SJSA1 (cell line): Measurements from ENCODE around the gene SGO1. TPM values are rescaled to one million over a fixed set of nuclear protein-coding genes. Genes with fewer than 3 reads are reported as not detected.
A peak's percentile ranks its signal among the peaks of the same experiment; 100 is the strongest.
"Not testable (repeated sequence)": the region's sequence is repeated elsewhere in the genome, so short reads cannot be mapped to it uniquely, and the experiment has no call there.

ENCODE experiments used
- DNase-seq, 2 experiments: peaks; one replicate each; pipeline ENCODE4 v3.0.0-alpha.2; 2015 to 2020; ENCODE audit warnings: low spot score in 2 of 2, low read depth in 1 of 2
- H3K27ac ChIP-seq: fragments of 250-450 bp; sonication (Bioruptor Pico); 2 replicates; pipeline ENCODE4 v1.5.1; 2020; ENCODE audit warnings: mild to moderate bottlenecking, moderate library complexity
- H3K27me3 ChIP-seq: fragments of 250-450 bp; sonication (Bioruptor Pico); replicated peaks from 2 replicates; pipeline ENCODE4 v1.5.1; 2020; ENCODE audit warnings: mild to moderate bottlenecking, moderate library complexity
- H3K36me3 ChIP-seq: fragments of 250-450 bp; sonication (Bioruptor Pico); 2 replicates; pipeline ENCODE4 v1.5.1; 2020; ENCODE audit warnings: mild to moderate bottlenecking
- H3K4me1 ChIP-seq: fragments of 250-450 bp; sonication (Bioruptor Pico); replicated peaks from 2 replicates; pipeline ENCODE4 v1.6.1; 2021; ENCODE audit warnings: mild to moderate bottlenecking
- H3K4me3 ChIP-seq: fragments of 250-450 bp; sonication (Bioruptor Pico); 2 replicates; pipeline ENCODE4 v1.5.1; 2020; ENCODE audit warnings: mild to moderate bottlenecking
- H3K9me3 ChIP-seq: fragments of 250-450 bp; sonication (Bioruptor Pico); replicated peaks from 2 replicates; pipeline ENCODE4 v1.5.1; 2020; ENCODE audit warnings: mild to moderate bottlenecking
- total RNA-seq: library from RNA; depleted of rRNA; stranded (reverse); fragments of >200 nt; shearing (Covaris generic); gene quantifications from 2 replicates; pipeline ENCODE4 v1.2.3, GENCODE V29; 2014; rRNA removed

Gene SGO1
- total RNA-seq, result 11.7 and 22.5 TPM in 2 replicates

- Histone ChIP-seq H3K27me3 (no peaks in the 10 kb centered on the region), H3K4me3 (peak within 1 kb of the TSS; percentile 66), H3K27ac (peak within 1 kb of the TSS; percentile 90), H3K4me1 (peaks cover 5% of the 10 kb centered on the region), H3K36me3 (peaks cover 21% of the 10 kb centered on the region), H3K9me3 (no peaks in the 10 kb centered on the region)
- peak; percentile 88 to 96 for DNase-seq
Observed at GRCh38 chr3:20185679-20186599, at the start of gene SGO1. SGO1 (minus strand) TSS chr3:20186206; CDS start chr3:20184027, 2,179 bp downstream.

- H3K4me1 ChIP-seq, result no peaks in the 10 kb centered on the region
- no peak overlapping the region for H3K4me3 ChIP-seq
- H3K9me3 ChIP-seq, result no peaks in the 10 kb centered on the region
- H3K27ac ChIP-seq, result no peak overlapping the region
- H3K27me3 ChIP-seq, result no peaks in the 10 kb centered on the region
- no peaks in the 10 kb centered on the region for H3K36me3 ChIP-seq
- no peak for DNase-seq
Observed at GRCh38 chr3:20235796-20236195, 49.8 kb upstream of the SGO1 start.

GRCh38 chr3:20232906-20233780 is 47.1 kb upstream of the SGO1 start:
- Histone ChIP-seq H3K27me3 (no peaks in the 10 kb centered on the region), H3K4me3 (no peak overlapping the region), H3K27ac (no peak overlapping the region), H3K4me1 (no peaks in the 10 kb centered on the region), H3K36me3 (no peaks in the 10 kb centered on the region), H3K9me3 (no peaks in the 10 kb centered on the region)
- no peak for DNase-seq

- no peaks in the 10 kb centered on the region for H3K4me1 ChIP-seq
- no peak overlapping the region for H3K27ac ChIP-seq
- no peak for DNase-seq
- no peak overlapping the region for H3K4me3 ChIP-seq
- H3K9me3 ChIP-seq, result no peaks in the 10 kb centered on the region
- H3K27me3 ChIP-seq, result no peaks in the 10 kb centered on the region
- no peaks in the 10 kb centered on the region for H3K36me3 ChIP-seq
Observed at GRCh38 chr3:20230954-20231353, 44.9 kb upstream of the SGO1 start.

- Histone ChIP-seq H3K27ac (no peak overlapping the region), H3K4me1 (no peaks in the 10 kb centered on the region), H3K36me3 (no peaks in the 10 kb centered on the region), H3K9me3 (no peaks in the 10 kb centered on the region), H3K27me3 (no peaks in the 10 kb centered on the region), H3K4me3 (no peak overlapping the region)
- no peak for DNase-seq
Observed at GRCh38 chr3:20225769-20226168, 39.8 kb upstream of the SGO1 start.

GRCh38 chr3:20222274-20222673 is 36.3 kb upstream of the SGO1 start:
- Histone ChIP-seq H3K27me3 (no peaks in the 10 kb centered on the region), H3K36me3 (no peaks in the 10 kb centered on the region), H3K9me3 (no peaks in the 10 kb centered on the region), H3K4me1 (no peaks in the 10 kb centered on the region), H3K4me3 (no peak overlapping the region), H3K27ac (no peak overlapping the region)
- DNase-seq, result no peak

- Histone ChIP-seq H3K27me3 (no peaks in the 10 kb centered on the region), H3K4me1 (no peaks in the 10 kb centered on the region), H3K9me3 (no peaks in the 10 kb centered on the region), H3K27ac (no peak overlapping the region), H3K36me3 (no peaks in the 10 kb centered on the region), H3K4me3 (no peak overlapping the region)
- no peak for DNase-seq
Observed at GRCh38 chr3:20218215-20218614, 32.2 kb upstream of the SGO1 start.

- Histone ChIP-seq H3K27ac (no peak overlapping the region), H3K4me3 (no peak overlapping the region), H3K27me3 (no peaks in the 10 kb centered on the region), H3K36me3 (no peaks in the 10 kb centered on the region), H3K9me3 (no peaks in the 10 kb centered on the region), H3K4me1 (no peaks in the 10 kb centered on the region)
- DNase-seq, result no peak
Observed at GRCh38 chr3:20215636-20216035, 29.6 kb upstream of the SGO1 start.

- H3K4me3 ChIP-seq, H3K9me3 ChIP-seq, H3K27ac ChIP-seq, H3K27me3 ChIP-seq, DNase-seq, H3K4me1 ChIP-seq, H3K36me3 ChIP-seq: not testable (repeated sequence)
Observed at GRCh38 chr3:20213491-20213890, 27.5 kb upstream of the SGO1 start.

- not testable (repeated sequence) for H3K36me3 ChIP-seq, H3K4me1 ChIP-seq, H3K27me3 ChIP-seq, H3K9me3 ChIP-seq, H3K4me3 ChIP-seq, H3K27ac ChIP-seq, DNase-seq
Observed at GRCh38 chr3:20207945-20208344, 21.9 kb upstream of the SGO1 start.

GRCh38 chr3:20205898-20206297 is 19.9 kb upstream of the SGO1 start:
- H3K27me3 ChIP-seq, H3K36me3 ChIP-seq, H3K4me1 ChIP-seq, H3K9me3 ChIP-seq, H3K4me3 ChIP-seq, H3K27ac ChIP-seq, DNase-seq: not testable (repeated sequence)

GRCh38 chr3:20201143-20201542 is 15.1 kb upstream of the SGO1 start:
- no peaks in the 10 kb centered on the region for H3K27me3 ChIP-seq
- no peaks in the 10 kb centered on the region for H3K36me3 ChIP-seq
- no peak for DNase-seq
- no peaks in the 10 kb centered on the region for H3K9me3 ChIP-seq
- no peak overlapping the region for H3K27ac ChIP-seq
- H3K4me3 ChIP-seq, result no peak overlapping the region
- H3K4me1 ChIP-seq, result no peaks in the 10 kb centered on the region

GRCh38 chr3:20197775-20198174 is 11.8 kb upstream of the SGO1 start:
- Histone ChIP-seq H3K9me3 (no peaks in the 10 kb centered on the region), H3K4me3 (no peak overlapping the region), H3K27ac (no peak overlapping the region), H3K27me3 (no peaks in the 10 kb centered on the region), H3K36me3 (no peaks in the 10 kb centered on the region), H3K4me1 (no peaks in the 10 kb centered on the region)
- DNase-seq, result no peak
